Stimulated activated CD4-positive, alpha-beta T cell treated with anti-CD3 and anti-CD28 coated beads, Interleukin-1b, Interleukin-23, amount 100 ng/mL, for 24 hours (primary cell): Measurements from ENCODE around the gene CCDC9B.

Source experiments
- DNase-seq, 4 experiments: peaks; one replicate each; pipeline ENCODE4 v3.0.0-alpha.2; 2020; ENCODE audit warnings: low read depth in 4 of 4, low spot score in 1 of 4

CCDC9B gene

DNA sequence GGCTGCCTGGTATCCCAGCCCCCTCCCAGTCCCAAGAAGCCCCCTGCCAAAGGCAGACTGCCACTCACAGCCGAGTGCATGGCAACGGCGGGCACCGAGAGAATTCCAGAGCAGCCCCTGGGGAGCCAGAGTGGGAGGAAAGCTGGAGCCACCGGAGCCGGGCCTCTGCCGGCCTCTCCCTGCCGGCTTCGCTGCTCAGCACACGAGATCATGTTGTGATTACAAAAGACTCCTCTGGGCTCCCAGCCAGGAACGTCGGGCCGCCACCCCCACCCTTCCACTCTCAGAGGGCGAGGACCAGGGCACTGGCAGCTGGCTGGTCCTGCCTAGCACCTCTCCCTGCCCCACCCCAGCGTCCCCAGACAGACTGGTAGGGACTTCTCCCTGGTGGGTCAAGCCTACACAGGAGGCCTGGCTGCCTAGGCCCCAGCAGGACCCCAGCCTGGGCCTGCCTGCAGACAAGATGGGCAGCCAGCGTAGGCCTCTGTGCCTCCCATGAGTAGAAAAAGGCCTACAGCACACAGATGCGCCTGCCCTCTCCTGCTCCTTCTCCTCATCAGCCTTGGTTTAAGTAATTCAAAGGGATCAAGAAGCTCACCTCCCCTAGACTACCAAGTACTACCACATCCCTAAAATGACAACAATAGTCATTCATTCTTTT, at the start of gene CCDC9B:
TSS of gene CCDC9B (minus strand) at position 200 of the 661 bp plus-strand sequence. CDS start at position 80, 120 bp downstream.
- no peak for DNase-seq

DNA sequence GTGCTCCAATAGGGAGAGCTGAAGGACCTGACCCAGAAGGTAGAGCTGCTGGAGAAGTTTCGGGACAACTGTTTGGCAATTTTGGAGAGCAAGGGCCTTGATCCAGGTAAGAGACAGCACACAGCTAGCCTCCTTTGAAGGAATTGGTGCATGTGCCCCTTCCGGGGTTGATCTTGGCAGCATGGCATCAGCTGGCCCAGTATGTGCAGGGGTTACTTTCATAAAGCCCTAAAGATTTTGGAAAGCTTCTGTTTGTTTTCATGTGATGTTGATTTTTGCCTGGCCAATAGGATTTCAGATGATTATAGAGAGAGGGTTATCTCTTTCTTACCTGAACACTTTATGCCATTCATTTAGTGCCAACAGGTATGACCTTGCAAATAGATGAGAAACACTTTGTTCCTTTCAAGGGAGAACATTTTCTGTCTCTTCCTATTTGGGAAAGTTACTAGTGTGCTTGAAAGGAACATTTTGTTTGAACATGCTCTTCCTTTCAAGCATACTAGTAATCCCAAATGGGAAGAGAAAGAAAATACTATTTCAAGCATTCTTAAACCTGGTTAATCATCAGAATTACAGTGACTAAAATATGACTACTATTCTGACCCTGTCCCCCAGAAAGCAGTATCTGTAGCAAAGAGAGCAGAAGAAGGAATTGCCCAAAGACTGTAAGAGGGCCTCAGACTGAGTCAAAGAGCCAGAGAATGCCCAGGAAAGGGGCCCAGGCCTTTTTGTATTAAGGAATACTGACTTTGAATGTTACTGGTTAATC, 49.3 kb upstream of the CCDC9B start:
- DNase-seq, result no peak

DNA sequence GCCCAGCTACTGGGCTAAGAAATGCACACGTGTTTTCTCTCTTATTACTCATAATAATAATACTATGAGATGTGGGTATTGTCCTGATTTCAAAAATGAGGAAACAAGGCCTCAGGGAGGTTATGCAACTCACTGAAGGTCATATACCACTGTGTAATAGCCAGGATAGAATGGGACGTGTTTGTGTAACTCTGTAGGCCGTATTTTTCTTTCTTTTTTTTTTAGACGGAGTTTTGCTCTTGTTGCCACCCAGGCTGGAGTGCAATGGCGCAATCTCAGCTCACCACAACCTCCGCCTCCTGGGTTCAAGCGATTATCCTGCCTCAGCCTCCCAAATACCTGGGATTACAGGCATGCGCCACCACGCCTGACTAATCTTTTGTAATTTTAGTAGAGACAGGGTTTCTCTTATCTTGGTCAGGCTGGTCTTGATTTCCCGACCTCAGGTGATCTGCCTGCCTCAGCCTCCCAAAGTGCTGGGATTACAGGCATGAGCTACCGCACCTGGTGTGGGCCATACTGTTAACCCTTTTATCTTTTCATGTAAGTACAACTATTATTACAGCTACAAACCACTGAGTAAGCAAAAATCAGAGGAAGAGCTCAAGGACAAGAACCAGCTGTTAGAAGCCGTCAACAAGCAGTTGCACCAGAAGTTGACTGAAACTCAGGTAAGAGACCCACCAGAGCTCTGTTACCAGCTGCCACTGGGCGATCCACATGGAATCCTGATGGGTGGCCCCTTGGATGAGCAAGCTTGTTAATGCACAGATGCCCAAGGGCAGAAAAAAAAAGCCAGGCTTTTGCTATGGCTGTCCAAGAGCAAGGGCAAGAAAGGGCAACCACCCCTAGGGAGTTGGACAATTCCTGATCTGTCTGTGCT, 48.4 kb upstream of the CCDC9B start:
- no peak for DNase-seq

DNA sequence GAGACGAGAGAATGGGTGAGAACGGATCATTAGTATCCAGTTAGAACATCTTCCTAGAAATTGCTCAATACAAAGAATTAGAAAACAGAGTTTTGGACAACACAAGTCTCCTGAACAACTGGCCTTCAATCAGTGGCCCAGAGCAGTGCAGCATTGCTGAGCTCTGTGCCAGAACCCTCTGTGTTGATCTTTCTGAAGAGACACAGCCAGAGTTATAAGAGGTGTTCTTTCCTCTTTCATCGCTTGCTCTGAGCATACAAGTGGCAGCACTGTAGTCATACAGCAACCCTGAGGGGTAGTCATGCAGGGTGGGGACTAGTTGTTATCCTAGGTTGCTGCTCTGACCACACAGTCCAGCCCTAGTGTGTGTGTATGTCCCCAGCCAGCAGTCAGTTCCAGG, 45.7 kb upstream of the CCDC9B start:
- DNase-seq, result no peak

DNA sequence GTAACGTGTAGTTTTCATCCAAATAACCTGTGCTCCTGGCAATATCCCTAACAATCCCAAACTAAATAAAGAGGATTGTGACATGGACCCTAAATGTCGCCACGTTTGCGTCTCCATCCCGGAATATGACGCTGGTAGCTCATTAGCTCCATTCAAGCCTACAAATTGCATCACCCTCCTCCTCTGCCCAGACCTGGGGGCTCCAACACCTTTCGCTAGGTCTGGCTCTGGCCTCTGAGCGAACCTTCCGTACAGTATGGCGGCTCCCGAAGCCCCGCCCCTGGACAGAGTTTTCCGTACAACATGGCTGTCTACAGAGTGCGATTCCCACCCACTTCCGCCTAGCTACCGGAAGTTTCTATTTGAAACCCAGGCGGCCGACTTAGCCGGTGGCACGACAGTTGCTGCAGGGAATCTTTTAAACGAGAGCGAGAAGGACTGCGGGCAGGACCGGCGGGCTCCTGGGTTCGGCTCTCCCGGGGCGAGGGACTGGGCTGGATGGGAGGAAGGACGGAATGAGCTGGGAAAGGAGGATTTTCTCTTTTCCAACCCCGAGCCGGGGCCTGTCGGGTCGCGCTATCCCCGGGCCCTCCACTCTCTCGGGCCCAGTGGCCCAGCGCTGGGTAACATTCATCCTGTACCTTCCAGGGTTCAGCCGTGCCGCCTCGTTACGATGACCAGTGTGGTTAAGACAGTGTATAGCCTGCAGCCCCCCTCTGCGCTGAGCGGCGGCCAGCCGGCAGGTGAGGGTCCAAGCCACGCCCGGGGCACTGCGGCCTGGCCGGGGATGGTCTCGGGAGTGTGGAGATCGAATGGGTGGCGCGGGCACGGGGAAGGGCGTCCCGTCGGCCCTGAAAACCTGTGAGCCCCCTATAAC, 42.1 kb upstream of the CCDC9B start, which contains the start of gene KNSTRN:
TSS of gene KNSTRN (plus strand) at position 142 of the 877 bp plus-strand sequence. CDS start at position 257, 115 bp downstream.
- peak; percentile 80 to 92 (median 88) for DNase-seq

DNA sequence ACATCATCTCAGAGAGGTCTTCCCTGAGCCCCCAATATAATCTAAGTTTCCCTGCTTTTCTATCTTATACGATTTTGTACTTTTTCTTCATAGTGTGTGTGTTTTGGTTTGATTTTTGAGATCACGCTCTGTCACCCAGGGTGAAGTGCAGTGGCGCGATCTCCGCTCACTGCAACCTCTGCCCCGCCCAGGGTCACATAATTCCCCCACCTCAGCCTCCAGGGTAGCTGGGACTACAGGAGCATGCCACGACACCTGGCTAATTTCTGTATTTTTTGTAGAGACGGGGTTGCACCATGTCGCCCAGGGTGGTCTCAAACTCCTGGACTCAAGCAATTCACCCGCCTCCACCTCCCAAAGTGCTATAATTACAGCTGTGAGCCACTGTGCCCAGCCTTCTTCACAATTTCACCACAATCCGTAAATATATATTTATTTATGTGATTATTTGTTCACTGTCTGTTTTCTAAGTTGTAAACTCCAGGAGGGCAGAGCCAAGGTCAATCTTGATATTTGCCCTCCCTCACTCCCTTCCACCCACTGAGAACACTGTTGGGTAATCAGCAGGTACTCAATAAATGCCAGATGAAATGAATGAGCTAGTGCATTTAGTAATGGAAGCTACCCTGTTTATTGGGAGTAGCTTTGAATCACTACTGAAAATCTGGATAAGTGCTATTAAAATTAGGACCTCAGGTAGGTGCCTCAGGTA, 41.2 kb upstream of the CCDC9B start:
- DNase-seq, result no peak

DNA sequence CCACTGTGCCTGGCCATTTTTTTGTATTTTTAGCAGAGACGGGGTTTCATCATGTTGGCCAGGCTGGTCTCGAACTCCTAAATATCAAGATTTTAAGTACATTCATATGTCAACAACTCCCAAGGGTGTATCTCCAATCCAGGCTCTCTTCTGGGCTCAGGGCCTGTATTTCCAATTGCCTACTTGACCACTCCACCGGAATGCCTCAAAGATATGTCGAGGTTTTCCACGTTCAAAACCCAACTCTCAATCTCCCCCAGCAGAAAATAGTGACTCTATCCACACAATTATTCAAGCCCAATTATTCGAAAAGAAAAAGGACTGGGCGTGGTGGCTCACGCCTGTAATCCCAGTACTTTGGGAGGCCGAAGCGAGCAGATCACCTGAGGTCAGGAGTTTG, 39.9 kb upstream of the CCDC9B start:
- no peak for DNase-seq

DNA sequence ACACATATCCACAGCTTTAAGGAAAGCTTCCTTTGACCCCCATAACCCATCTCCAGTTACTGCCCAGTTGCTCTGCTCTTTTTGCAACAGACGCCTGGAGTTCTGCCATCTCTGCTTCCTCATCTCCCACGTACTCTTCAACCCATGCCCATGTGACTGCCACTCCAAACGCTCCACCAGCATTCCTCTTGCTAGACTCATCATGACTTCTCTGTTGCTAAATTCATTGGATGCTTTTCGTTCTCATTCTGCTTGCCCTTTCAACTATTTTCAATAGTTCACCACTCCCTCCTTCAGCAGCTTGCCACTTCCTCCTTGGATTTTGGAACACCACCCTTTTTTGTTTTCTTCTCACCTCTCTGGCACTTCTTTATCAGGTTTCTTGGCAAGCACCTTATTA, 39.1 kb upstream of the CCDC9B start:
- no peak for DNase-seq

DNA sequence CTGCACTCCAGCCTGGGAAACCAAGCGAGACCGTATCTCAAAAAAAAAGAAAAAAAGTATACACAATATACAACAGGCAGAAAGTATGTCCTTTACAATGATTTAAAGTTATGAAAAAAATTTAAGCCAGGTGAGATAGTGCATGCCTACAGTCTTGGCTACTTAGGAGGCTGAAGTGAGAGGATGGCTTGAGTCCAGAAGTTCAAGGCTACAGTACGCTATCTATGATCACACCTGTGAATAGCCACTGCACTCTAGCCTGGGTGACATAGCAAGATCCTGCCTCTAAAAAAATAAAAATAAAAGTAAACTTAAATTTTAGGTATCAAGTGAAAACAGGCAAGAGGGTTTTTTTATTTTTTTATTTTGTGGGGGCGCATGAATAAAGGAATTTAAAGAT, 38.6 kb upstream of the CCDC9B start:
- DNase-seq, result no peak

DNA sequence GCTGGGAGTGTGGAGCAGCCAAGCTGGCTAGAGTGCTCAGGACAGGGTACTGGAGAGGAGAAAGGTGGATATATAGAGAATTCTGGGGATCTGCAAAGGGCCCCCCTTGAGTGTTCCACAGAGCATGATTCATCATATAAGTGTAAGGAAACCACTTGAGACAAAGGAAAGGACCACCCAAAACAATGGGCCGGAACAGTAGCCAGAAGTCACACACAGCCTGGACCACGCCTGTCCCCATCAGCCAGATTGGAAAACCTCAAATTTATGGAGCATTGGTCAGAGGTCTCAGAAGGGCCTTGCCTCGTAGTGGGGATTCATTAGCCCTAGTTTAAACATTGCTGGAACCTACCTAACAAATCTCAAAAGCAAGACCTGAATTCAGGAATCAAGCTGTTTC, 36.9 kb upstream of the CCDC9B start:
- no peak for DNase-seq

DNA sequence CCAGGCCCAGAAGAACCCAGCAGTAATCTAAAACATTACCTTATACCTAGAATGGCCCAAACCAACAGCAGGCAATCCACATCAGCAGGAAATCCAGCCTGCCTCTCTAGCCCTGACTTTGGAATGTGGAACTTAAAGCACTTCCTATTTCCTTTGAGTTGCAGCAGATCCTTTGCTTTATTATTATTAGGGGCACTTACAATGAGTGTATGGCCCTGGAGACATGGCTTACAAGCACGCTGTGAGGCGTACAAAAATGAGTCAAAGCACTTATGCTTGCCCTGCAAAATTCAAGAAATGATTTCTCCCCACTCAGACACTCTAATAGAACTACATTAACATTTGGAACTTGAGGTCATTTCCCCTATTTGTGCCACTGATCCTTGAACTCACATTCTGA, 32.2 kb upstream of the CCDC9B start:
- DNase-seq, result no peak

DNA sequence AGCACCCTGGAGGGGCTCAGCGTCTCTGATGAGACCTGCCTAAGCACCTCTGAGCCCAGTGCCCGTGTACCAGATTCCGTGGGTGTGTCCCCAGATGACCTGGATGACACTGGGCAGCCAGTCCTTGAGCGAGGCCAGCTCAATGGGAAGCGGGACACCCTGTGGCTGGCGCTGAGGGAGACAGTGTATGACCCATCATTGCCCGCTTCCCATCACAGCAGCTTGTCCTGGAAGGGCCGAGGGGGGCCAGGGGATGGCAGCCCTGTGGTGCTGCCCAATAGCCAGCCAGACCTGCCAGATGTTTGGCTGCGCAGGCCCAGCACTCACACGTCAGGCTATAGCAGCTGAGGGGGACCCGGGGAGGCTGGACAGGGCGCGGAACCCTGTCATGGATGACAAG, 29.2 kb upstream of the CCDC9B start:
- DNase-seq, result no peak

DNA sequence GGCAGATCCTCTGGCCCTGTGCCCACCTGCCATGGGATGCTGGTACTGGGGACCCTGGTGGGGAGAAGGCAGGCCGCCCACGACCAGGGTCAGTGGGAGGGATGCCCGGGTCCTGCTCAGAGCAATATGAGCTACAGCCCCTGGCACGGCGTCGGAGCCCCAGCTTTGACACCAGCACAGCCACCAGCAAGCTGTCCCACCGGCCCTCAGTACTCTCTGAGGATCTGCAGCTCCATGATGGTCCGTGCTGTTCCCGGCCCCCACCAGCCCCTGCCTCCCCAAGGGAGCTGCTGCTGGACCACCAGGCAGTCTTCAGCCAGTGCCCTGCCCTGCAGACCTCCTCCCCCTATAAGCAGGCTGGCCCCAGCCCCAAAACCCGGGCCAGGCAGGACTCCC, 28.7 kb upstream of the CCDC9B start:
- no peak for DNase-seq

DNA sequence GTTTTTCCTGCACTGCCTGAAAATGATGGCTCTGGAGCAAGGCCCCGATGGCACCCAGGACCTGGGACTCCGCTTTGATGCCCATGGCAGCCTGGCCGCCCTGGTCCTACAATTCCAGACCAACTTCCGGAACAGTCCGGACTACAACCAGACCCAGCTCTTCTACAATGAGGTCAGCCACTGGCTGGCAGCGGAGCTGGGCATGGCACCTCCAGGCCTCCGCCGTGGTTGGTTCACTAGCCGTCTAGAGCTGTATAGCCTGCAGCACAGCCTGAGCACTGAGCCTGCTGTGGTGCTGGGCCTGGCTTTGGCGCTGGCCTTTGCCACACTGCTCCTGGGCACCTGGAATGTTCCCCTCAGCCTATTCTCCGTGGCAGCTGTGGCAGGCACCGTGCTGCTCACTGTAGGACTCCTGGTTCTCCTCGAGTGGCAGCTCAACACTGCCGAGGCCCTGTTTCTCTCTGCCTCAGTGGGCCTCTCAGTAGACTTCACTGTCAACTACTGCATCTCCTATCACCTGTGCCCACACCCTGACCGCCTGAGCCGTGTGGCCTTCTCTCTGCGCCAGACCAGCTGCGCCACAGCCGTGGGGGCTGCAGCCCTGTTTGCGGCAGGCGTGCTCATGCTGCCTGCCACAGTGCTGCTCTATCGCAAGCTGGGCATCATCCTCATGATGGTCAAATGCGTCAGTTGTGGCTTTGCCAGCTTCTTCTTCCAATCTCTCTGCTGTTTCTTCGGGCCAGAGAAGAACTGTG, 28.2 kb upstream of the CCDC9B start:
- DNase-seq, result no peak

DNA sequence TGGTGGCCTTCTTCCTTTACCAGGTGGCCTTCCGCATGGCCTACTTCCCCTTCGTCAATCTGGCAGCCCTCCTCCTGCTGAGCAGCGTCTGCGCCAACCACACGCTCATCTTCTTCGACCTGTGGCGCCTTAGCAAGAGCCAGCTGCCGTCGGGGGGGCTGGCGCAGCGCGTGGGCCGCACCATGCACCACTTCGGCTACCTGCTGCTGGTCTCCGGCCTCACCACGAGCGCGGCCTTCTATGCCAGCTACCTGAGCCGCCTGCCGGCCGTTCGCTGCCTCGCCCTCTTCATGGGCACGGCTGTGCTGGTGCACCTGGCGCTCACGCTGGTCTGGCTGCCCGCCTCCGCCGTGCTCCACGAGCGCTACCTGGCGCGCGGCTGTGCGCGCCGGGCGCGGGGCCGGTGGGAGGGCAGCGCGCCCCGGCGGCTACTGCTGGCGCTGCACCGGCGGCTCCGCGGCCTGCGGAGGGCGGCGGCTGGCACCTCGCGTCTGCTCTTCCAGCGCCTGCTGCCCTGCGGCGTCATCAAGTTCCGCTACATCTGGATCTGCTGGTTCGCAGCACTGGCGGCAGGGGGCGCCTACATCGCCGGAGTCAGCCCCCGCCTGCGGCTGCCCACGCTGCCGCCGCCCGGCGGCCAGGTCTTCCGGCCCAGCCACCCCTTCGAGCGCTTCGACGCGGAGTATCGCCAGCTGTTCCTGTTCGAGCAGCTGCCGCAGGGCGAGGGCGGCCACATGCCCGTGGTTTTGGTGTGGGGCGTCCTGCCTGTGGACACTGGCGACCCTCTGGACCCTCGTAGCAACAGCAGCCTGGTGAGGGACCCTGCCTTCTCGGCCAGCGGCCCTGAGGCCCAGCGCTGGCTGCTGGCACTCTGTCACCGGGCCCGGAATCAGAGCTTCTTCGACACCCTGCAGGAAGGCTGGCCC, 27.2 kb upstream of the CCDC9B start:
- peak; percentile 54 to 80 (median 62) for DNase-seq

DNA sequence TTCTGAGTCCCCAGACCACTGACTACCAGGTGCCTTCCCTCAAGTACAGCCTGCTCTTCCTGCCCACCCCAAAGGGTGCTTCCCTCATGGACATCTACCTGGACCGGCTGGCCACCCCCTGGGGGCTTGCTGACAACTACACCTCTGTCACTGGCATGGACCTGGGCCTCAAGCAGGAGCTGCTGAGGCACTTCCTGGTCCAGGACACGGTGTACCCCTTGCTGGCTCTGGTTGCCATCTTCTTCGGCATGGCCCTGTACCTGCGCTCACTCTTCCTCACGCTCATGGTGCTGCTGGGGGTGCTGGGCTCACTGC, 26.6 kb upstream of the CCDC9B start:
- no peak for DNase-seq

DNA sequence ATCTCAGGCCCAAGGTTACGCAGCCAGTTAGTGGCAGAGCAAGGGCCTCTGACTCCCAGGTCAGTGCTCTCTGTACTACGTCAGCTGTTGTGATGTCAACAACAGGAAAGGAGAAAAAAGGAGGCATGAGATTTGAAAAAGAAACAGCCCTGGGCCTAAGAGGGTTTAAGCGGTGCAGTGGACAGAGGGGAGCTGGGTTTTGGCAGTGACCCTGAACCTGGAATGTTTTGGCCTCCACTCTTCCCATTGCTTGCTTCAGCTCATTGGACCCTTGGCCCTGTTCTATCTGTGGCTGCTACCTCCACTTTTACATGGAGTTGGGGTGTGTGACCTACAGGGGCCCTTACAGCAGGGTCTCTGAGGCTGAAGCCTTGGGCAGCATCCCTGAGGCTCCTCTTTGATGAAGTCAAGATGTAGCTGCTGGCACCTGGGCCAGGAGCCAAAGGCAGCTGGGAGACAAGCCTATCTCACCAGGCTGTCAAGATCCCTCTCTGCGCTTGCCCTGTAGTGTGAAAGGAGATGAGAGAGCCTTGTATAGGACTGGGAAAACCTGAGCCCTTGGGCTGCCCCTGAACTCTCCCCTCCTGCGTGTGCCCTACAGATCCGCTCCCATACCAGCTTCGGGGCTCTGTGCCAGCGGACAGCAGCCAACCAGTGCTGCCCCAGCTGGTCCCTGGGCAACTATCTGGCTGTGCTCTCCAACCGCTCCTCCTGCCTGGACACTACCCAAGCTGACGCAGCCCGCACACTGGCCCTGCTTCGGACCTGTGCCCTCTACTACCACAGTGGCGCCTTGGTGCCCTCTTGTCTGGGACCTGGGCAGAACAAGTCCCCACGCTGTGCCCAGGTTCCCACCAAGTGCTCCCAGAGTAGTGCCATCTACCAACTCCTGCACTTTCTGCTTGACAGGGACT, 26.0 kb upstream of the CCDC9B start:
- no peak for DNase-seq
